ENCODE data around the gene ZMIZ1.

Gene ZMIZ1

GRCh38 chr10:79183468-79183865, 114.7 kb downstream of the ZMIZ1 start:
- TF ChIP-seq REST (IDR thresholded peaks at IDR 0.05; ENCODE audit: insufficient read depth in 1 of 2, low read depth in 2 of 2, low read length in 2 of 2) = no peak
- no peak for TF ChIP-seq FOXP2 (optimal IDR thresholded peaks at IDR 0.05; ENCODE audit: borderline replicate concordance, extremely low read depth, extremely low read length, insufficient read depth)
- no peak for TF ChIP-seq POLR2AphosphoS5 (IDR thresholded peaks at IDR 0.05; ENCODE audit: low read depth, low read length)
- TF ChIP-seq SIN3A (IDR thresholded peaks at IDR 0.05; ENCODE audit: borderline replicate concordance, insufficient read depth, low read length) = no peak
- TF ChIP-seq TAF1 (IDR thresholded peaks at IDR 0.05; ENCODE audit: borderline replicate concordance, insufficient read depth, low read length) = no peak

- TF ChIP-seq REST (IDR thresholded peaks at IDR 0.05; ENCODE audit: insufficient read depth in 1 of 2, low read depth in 2 of 2, low read length in 2 of 2) (no peak), FOXP2 (optimal IDR thresholded peaks at IDR 0.05; ENCODE audit: borderline replicate concordance, extremely low read depth, extremely low read length, insufficient read depth) (no peak), SIN3A (IDR thresholded peaks at IDR 0.05; ENCODE audit: borderline replicate concordance, insufficient read depth, low read length) (no peak), POLR2AphosphoS5 (IDR thresholded peaks at IDR 0.05; ENCODE audit: low read depth, low read length) (no peak), TAF1 (IDR thresholded peaks at IDR 0.05; ENCODE audit: borderline replicate concordance, insufficient read depth, low read length) (no peak)
Observed at GRCh38 chr10:79184145-79184625, 115.4 kb downstream of the ZMIZ1 start.

- TF ChIP-seq FOXP2 (optimal IDR thresholded peaks at IDR 0.05; ENCODE audit: borderline replicate concordance, extremely low read depth, extremely low read length, insufficient read depth) (no peak), SIN3A (IDR thresholded peaks at IDR 0.05; ENCODE audit: borderline replicate concordance, insufficient read depth, low read length) (no peak), TAF1 (IDR thresholded peaks at IDR 0.05; ENCODE audit: borderline replicate concordance, insufficient read depth, low read length) (no peak), REST (IDR thresholded peaks at IDR 0.05; ENCODE audit: insufficient read depth in 1 of 2, low read depth in 2 of 2, low read length in 2 of 2) (no peak), POLR2AphosphoS5 (IDR thresholded peaks at IDR 0.05; ENCODE audit: low read depth, low read length) (no peak)
Observed at GRCh38 chr10:79184657-79185056, 115.9 kb downstream of the ZMIZ1 start.

GRCh38 chr10:79185067-79185774, 116.5 kb downstream of the ZMIZ1 start:
- TF ChIP-seq FOXP2 (optimal IDR thresholded peaks at IDR 0.05; ENCODE audit: borderline replicate concordance, extremely low read depth, extremely low read length, insufficient read depth) = no peak
- TF ChIP-seq REST (IDR thresholded peaks at IDR 0.05; ENCODE audit: insufficient read depth in 1 of 2, low read depth in 2 of 2, low read length in 2 of 2) = no peak
- no peak for TF ChIP-seq TAF1 (IDR thresholded peaks at IDR 0.05; ENCODE audit: borderline replicate concordance, insufficient read depth, low read length)
